ENCODE results near the gene ATP8B4. TPM values are rescaled to one million over a fixed set of nuclear protein-coding genes. Genes with fewer than 3 reads are reported as not detected.
A peak's percentile ranks its signal among the peaks of the same experiment; 100 is the strongest.

ATP8B4 gene
- total RNA-seq, 4 donors from 2014 or later: 5.2 to 24.3 (median 7.6) TPM

- Histone ChIP-seq H3K4me3 (replicated peaks in 1 of 3) (no peak overlapping the region), H3K9me3 (no peaks in the 10 kb centered on the region), H3K27ac (no peak overlapping the region), H3K36me3 (no peaks in the 10 kb centered on the region), H3K4me1 (no peaks in the 10 kb centered on the region), H3K27me3 (no peaks in the 10 kb centered on the region)
- TF ChIP-seq CTCF (IDR thresholded peaks at IDR 0.05) (no peak), POLR2A (IDR thresholded peaks at IDR 0.05) (no peak)
- intact Hi-C loops (cut with DNase I): no loop called here
- no peak for DNase-seq
Observed at GRCh38 chr15:50150851-50151250, 31.8 kb upstream of the ATP8B4 start.

- Histone ChIP-seq H3K36me3 (no peaks in the 10 kb centered on the region), H3K4me1 (peaks cover 0 to 3% of the 10 kb centered on the region in 2 donors), H3K4me3 (replicated peaks in 1 of 3) (no peak overlapping the region), H3K9me3 (no peaks in the 10 kb centered on the region), H3K27ac (no peak overlapping the region), H3K27me3 (no peaks in the 10 kb centered on the region)
- WGBS, 2 donors: 90 to 92% methylated on average over 3 of the region's 3 CpGs
- intact Hi-C loops (cut with DNase I): no loop called here
- no peak for TF ChIP-seq POLR2A (IDR thresholded peaks at IDR 0.05)
- TF ChIP-seq CTCF (IDR thresholded peaks at IDR 0.05): no peak
- DNase-seq: no peak
Observed at GRCh38 chr15:50150349-50150748, 31.3 kb upstream of the ATP8B4 start.

GRCh38 chr15:50149090-50149489 lies 30.1 kb upstream of the ATP8B4 start:
- intact Hi-C loops (cut with DNase I): loop anchor here (10.0 kb wide), 3 partner anchors 84 to 1284 kb away; no protein-coding TSS in a partner anchor
- no peaks in the 10 kb centered on the region for H3K9me3 ChIP-seq
- WGBS, 2 donors: 33 to 48% methylated on average over 1 of the region's 1 CpG
- H3K36me3 ChIP-seq: no peaks in the 10 kb centered on the region
- no peak for DNase-seq
- H3K4me1 ChIP-seq: peaks cover 0 to 5% of the 10 kb centered on the region in 2 donors
- H3K27ac ChIP-seq: no peak overlapping the region
- H3K27me3 ChIP-seq: no peaks in the 10 kb centered on the region
- no peak overlapping the region for H3K4me3 ChIP-seq (replicated peaks in 1 of 3)
- TF ChIP-seq POLR2A (IDR thresholded peaks at IDR 0.05) (no peak), CTCF (IDR thresholded peaks at IDR 0.05) (no peak)

GRCh38 chr15:50148362-50148963 lies 29.4 kb upstream of the ATP8B4 start:
- 77 to 83% methylated on average over 4 of the region's 4 CpGs for WGBS, 2 donors
- intact Hi-C loops (cut with DNase I): loop anchor here (10.0 kb wide), 3 partner anchors 84 to 1284 kb away; no protein-coding TSS in a partner anchor

More at GRCh38 chr15:50148362-50148963, 29.4 kb upstream of the ATP8B4 start:
- H3K4me1 ChIP-seq: peaks cover 0 to 5% of the 10 kb centered on the region in 2 donors
- peak; percentile 26 to 29 for DNase-seq
- no peak overlapping the region for H3K4me3 ChIP-seq (replicated peaks in 1 of 3)
- no peaks in the 10 kb centered on the region for H3K36me3 ChIP-seq
- TF ChIP-seq POLR2A (IDR thresholded peaks at IDR 0.05) (no peak), CTCF (IDR thresholded peaks at IDR 0.05) (peak in 5 of 6 experiments; percentile 8 to 48 (median 27))
- H3K9me3 ChIP-seq: no peaks in the 10 kb centered on the region
- H3K27ac ChIP-seq: no peak overlapping the region
- no peaks in the 10 kb centered on the region for H3K27me3 ChIP-seq

Data from thyroid gland (tissue), 4 donors.